Measurements from ENCODE around the gene BMP2. TPM values are rescaled to one million over a fixed set of nuclear protein-coding genes. Genes with fewer than 3 reads are reported as not detected.

BMP2 gene
- total RNA-seq, 1 donor from 2014 or later: 22.7 TPM

DNA sequence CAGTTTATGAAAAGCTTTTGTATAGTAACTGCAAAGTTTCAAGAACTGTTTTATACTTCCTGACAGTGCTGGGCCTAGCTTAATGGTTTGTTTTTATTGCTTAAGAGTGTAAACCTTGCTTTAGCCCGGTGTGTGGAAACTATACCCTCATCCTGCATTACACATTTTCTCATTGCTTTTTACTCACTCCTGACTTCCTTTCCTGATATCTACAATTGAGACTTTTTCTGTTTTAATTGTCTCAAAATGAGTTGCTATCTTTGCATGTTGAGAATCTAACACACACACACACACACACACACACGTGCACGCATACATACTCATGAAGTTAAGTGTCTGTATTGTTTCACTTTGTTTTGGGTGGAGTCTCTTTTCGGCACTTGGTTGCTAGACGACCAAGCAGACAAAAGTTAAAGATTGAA, 16.7 kb downstream of the BMP2 start:
- Histone ChIP-seq H3K4me3 (no peak overlapping the region), H3K27me3 (no peaks in the 10 kb centered on the region), H3K9me3 (no peaks in the 10 kb centered on the region), H3K4me1 (peaks cover 5% of the 10 kb centered on the region), H3K27ac (no peak overlapping the region), H3K36me3 (peaks cover 4% of the 10 kb centered on the region)
- ATAC-seq (peak; percentile 56), DNase-seq (no peak)
- TF ChIP-seq, protein P1, sequence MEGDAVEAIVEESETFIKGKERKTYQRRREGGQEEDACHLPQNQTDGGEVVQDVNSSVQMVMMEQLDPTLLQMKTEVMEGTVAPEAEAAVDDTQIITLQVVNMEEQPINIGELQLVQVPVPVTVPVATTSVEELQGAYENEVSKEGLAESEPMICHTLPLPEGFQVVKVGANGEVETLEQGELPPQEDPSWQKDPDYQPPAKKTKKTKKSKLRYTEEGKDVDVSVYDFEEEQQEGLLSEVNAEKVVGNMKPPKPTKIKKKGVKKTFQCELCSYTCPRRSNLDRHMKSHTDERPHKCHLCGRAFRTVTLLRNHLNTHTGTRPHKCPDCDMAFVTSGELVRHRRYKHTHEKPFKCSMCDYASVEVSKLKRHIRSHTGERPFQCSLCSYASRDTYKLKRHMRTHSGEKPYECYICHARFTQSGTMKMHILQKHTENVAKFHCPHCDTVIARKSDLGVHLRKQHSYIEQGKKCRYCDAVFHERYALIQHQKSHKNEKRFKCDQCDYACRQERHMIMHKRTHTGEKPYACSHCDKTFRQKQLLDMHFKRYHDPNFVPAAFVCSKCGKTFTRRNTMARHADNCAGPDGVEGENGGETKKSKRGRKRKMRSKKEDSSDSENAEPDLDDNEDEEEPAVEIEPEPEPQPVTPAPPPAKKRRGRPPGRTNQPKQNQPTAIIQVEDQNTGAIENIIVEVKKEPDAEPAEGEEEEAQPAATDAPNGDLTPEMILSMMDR (IDR thresholded peaks at IDR 0.05): no peak
- intact Hi-C loops (cut with DNase I): no loop called here

DNA sequence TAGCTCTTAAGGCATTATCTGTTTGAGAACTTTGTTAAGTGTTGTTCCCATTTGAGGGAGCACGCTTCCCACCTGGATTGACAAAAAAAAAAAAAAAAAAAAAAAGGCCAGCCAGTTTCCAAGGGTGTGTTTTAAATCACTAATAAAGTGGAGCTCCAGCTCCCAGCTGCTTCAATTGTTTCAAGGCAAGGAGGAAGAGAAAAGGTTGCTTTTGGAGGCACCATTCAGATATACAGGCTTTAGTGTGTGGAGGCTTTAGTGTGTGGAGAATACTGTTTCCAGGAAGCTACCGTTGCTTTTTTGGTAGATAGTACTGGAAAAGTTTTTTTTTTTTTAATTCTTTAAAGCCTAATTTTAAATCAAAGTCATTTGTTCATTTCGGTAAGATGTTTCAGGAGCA, 17.3 kb downstream of the BMP2 start:
- no peak for DNase-seq
- Histone ChIP-seq H3K9me3 (no peaks in the 10 kb centered on the region), H3K4me3 (no peak overlapping the region), H3K4me1 (peaks cover 5% of the 10 kb centered on the region), H3K36me3 (no peaks in the 10 kb centered on the region), H3K27ac (no peak overlapping the region), H3K27me3 (no peaks in the 10 kb centered on the region)
- intact Hi-C loops (cut with DNase I): no loop called here
- no peak for ATAC-seq
- TF ChIP-seq, protein P1 (IDR thresholded peaks at IDR 0.05): no peak

DNA sequence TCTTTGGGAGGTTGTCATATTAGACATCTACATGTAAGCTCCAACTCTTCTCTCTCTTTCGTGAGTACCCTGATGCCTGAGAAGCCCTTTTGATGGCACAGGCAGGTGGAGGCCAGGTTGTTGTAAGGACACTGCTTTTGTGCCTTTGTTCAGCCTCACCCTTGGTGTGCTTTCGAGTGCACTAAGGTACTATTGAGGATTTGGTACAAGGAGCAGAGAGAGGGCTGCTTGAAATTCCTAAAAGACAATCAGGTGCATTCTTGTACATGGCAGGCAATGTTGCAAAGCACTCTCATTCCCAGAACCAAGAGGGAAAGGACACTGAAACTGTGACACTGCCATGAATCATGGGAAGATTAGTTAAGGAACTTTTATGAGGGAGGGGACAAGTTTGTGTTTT, 19.1 kb downstream of the BMP2 start:
- Histone ChIP-seq H3K27me3 (no peaks in the 10 kb centered on the region), H3K4me1 (peaks cover 5% of the 10 kb centered on the region), H3K9me3 (no peaks in the 10 kb centered on the region), H3K36me3 (no peaks in the 10 kb centered on the region), H3K27ac (no peak overlapping the region), H3K4me3 (no peak overlapping the region)
- TF ChIP-seq, protein P1 (IDR thresholded peaks at IDR 0.05): no peak
- no peak for DNase-seq
- ATAC-seq: peak; percentile 74
- intact Hi-C loops (cut with DNase I): no loop called here

DNA sequence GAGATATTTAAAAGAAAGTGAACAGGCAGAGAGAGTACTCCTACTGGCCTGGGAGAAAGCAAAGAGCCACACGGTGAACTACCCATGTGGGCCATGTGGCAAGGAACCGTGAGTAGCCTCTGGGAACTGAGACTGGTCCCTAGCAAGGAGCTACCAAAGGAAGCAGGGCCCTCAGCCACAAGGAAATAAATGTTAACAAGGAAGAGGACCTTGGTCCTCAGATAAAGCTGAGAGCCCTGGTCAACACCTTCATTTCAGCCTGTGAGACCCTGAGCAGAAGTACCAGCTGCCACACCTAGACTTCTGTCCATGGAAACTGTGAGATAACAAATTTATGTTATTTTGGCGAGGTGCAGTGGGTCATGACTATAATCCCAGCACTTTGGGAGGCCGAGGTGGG, 25.3 kb downstream of the BMP2 start:
- TF ChIP-seq, protein P1 (IDR thresholded peaks at IDR 0.05): no peak
- intact Hi-C loops (cut with DNase I): no loop called here
- DNase-seq (no peak), ATAC-seq (no peak)
- Histone ChIP-seq H3K4me1 (no peaks in the 10 kb centered on the region), H3K4me3 (no peak overlapping the region), H3K9me3 (no peaks in the 10 kb centered on the region), H3K27me3 (no peaks in the 10 kb centered on the region), H3K36me3 (no peaks in the 10 kb centered on the region), H3K27ac (no peak overlapping the region)

DNA sequence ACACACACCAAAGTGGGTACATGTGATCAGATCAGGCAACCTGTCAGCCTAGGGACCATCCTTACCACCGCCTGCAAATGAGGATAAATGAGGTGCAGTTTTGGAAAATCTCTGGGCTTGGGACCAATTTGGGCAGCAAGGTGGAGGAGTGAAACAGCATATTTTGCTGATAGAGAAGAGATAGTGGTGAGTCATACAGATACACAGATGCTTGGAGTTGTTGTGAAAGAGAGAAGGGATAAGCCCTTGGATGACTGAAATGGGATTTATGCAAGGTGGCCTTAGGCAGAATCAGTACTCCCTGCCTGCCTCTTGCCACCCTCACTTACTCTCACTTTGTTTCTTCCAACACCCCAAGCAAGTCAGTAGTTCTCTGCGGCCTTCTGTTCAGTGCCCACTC, 34.7 kb downstream of the BMP2 start:
- no peak for DNase-seq
- Histone ChIP-seq H3K9me3 (no peaks in the 10 kb centered on the region), H3K4me1 (no peaks in the 10 kb centered on the region), H3K36me3 (no peaks in the 10 kb centered on the region), H3K27ac (no peak overlapping the region), H3K4me3 (no peak overlapping the region), H3K27me3 (no peaks in the 10 kb centered on the region)
- intact Hi-C loops (cut with DNase I): no loop called here
- ATAC-seq: no peak
- TF ChIP-seq, protein P1 (IDR thresholded peaks at IDR 0.05): no peak

DNA sequence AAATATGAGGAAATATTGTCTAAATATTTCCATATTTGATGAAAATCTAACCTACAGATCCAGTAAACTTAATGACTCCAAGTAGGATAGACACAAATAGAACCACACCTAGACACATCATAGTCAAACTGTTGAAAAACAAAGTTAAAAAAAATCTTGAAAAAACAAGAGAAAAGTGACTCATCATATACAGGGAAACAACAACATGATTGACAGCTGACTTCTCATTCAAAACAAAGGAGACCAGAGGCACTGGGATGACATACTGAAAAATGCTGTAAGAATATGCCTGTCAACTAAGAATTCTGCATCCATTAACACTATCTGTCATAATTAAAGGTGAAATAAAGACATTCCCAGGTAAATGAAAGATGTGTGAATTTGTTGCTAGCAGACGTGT, 38.8 kb downstream of the BMP2 start:
- Histone ChIP-seq H3K27ac (no peak overlapping the region), H3K4me1 (no peaks in the 10 kb centered on the region), H3K9me3 (no peaks in the 10 kb centered on the region), H3K4me3 (no peak overlapping the region), H3K27me3 (no peaks in the 10 kb centered on the region), H3K36me3 (no peaks in the 10 kb centered on the region)
- TF ChIP-seq, protein P1 (IDR thresholded peaks at IDR 0.05): no peak
- intact Hi-C loops (cut with DNase I): no loop called here
- no peak for ATAC-seq
- no peak for DNase-seq
